Neural cell (in vitro differentiated cells): ENCODE measurements around the gene AHNAK. TPM values are rescaled to one million over a fixed set of nuclear protein-coding genes. Genes with fewer than 3 reads are reported as not detected.

Experiments
- H2AFZ ChIP-seq: fragments of 200-600, 300-800 bp; sonication (generic), shearing (Covaris generic); 2 replicates; pipeline ENCODE4 v1.6.0; 2014; ENCODE audit warnings: low read depth, mild to moderate bottlenecking, antibody characterized with exemption, low read length, moderate library complexity
- H3F3A ChIP-seq: fragments of 200-600 bp; shearing (Covaris generic); 2 replicates; pipeline ENCODE4 v1.6.1; 2016; ENCODE audit warnings: mild to moderate bottlenecking, moderate library complexity, mixed read lengths, antibody characterized with exemption, low read length; ENCODE audit not compliant: insufficient read depth, poor library complexity, severe bottlenecking
- H3K27ac ChIP-seq: fragments of 200-600, 300-800 bp; sonication (generic), shearing (Covaris generic); 2 replicates; pipeline ENCODE4 v1.5.1; 2014; ENCODE audit warnings: mild to moderate bottlenecking, low read length, moderate library complexity
- H3K27me3 ChIP-seq: fragments of 300-800, 200-600 bp; sonication (generic), shearing (Covaris generic); 2 replicates; pipeline ENCODE4 v1.6.0; 2014; ENCODE audit warnings: mild to moderate bottlenecking, low read depth, low read length, moderate library complexity; ENCODE audit not compliant: insufficient read depth
- H3K36me3 ChIP-seq: fragments of 300-800, 200-600 bp; sonication (generic), shearing (Covaris generic); 2 replicates; pipeline ENCODE4 v1.5.1; 2014; ENCODE audit warnings: mild to moderate bottlenecking, antibody characterized with exemption, low read length, moderate library complexity; ENCODE audit not compliant: insufficient read depth
- H3K4me2 ChIP-seq: fragments of 300-800, 200-600 bp; sonication (generic), shearing (Covaris generic); 2 replicates; pipeline ENCODE4 v1.6.0; 2014; ENCODE audit warnings: mild to moderate bottlenecking, low read length
- H3K4me3 ChIP-seq: fragments of 300-800, 200-600 bp; sonication (generic), shearing (Covaris generic); 2 replicates; pipeline ENCODE4 v1.5.1; 2014; ENCODE audit warnings: mild to moderate bottlenecking, low read length, moderate library complexity
- H3K79me2 ChIP-seq: fragments of 200-600 bp; shearing (Covaris generic); replicated peaks from 2 replicates; pipeline ENCODE4 v1.6.0; 2014; ENCODE audit warnings: mild to moderate bottlenecking, low read length, moderate library complexity; ENCODE audit not compliant: insufficient read depth
- H3K9ac ChIP-seq: fragments of 300-800, 200-600 bp; sonication (generic), shearing (Covaris generic); 2 replicates; pipeline ENCODE4 v1.6.1; 2016; ENCODE audit warnings: mild to moderate bottlenecking, low read length, mixed read lengths
- H3K9me2 ChIP-seq: fragments of 200-600 bp; shearing (Covaris generic); 2 replicates; pipeline ENCODE4 v1.6.1; 2016; ENCODE audit warnings: mild to moderate bottlenecking, low read length, mixed read lengths; ENCODE audit not compliant: insufficient read depth
- H3K9me3 ChIP-seq: fragments of 200-600, 300-800 bp; sonication (generic), shearing (Covaris generic); 2 replicates; pipeline ENCODE4 v1.6.1; 2016; ENCODE audit warnings: mild to moderate bottlenecking, mixed run types, low read length, moderate library complexity, mixed read lengths
- H4K20me1 ChIP-seq: fragments of 200-600 bp; shearing (Covaris generic); 2 replicates; pipeline ENCODE4 v1.6.1; 2016; ENCODE audit warnings: mild to moderate bottlenecking, mixed run types; ENCODE audit not compliant: insufficient read depth
- EP300 ChIP-seq: fragments of 450-650 bp; conservative IDR thresholded peaks from 2 replicates; pipeline ENCODE4 v1.6.1; 2014; ENCODE audit warnings: antibody characterized with exemption, mild to moderate bottlenecking, moderate library complexity; ENCODE audit not compliant: poor library complexity, severe bottlenecking
- EZH2 ChIP-seq: fragments of 200-600, 300-800 bp; shearing (Covaris generic), sonication (generic); IDR thresholded peaks from 2 replicates; pipeline ENCODE4 v1.6.1; 2014; ENCODE audit warnings: antibody characterized with exemption, low read length, borderline replicate concordance, mild to moderate bottlenecking; ENCODE audit not compliant: insufficient read depth, poor library complexity, severe bottlenecking
- MXI1 ChIP-seq: fragments of 450-650 bp; conservative IDR thresholded peaks from 2 replicates; pipeline ENCODE4 v1.6.1; 2014; ENCODE audit warnings: antibody characterized with exemption, mild to moderate bottlenecking; ENCODE audit not compliant: poor library complexity, severe bottlenecking
- POLR2AphosphoS5 ChIP-seq: IDR thresholded peaks from 2 replicates; pipeline ENCODE4 v1.6.1; 2012
- RAD21 ChIP-seq: fragments of 450-650 bp; conservative IDR thresholded peaks from 2 replicates; pipeline ENCODE4 v1.6.1; 2014; ENCODE audit warnings: antibody characterized with exemption, mild to moderate bottlenecking, moderate library complexity
- SMC3 ChIP-seq: fragments of 450-650 bp; conservative IDR thresholded peaks from 2 replicates; pipeline ENCODE4 v1.6.1; 2014; ENCODE audit warnings: antibody characterized with exemption, mild to moderate bottlenecking, moderate library complexity; ENCODE audit not compliant: poor library complexity
- TAF1 ChIP-seq: IDR thresholded peaks from 2 replicates; pipeline ENCODE4 v1.6.1; 2012; ENCODE audit warnings: low read depth
- polyA plus RNA-seq: library from polyadenylated mRNA; depleted of rRNA; stranded (reverse); fragments of >200 nt; gene quantifications from 2 replicates; pipeline ENCODE4 v1.2.3, GENCODE V29; 2014
- TF ChIP-seq, protein P1 (sequence below): fragments of 450-650 bp; IDR thresholded peaks from 2 replicates; pipeline ENCODE4 v1.5.1; 2014; ENCODE audit warnings: antibody characterized with exemption, mild to moderate bottlenecking, moderate library complexity; ENCODE audit not compliant: poor library complexity, severe bottlenecking
- TF ChIP-seq, protein P2 (sequence below): IDR thresholded peaks from 2 replicates; pipeline ENCODE4 v1.6.1; 2012; ENCODE audit warnings: borderline replicate concordance

AHNAK gene
- polyA plus RNA-seq, 1 donor from 2014 or later: 0.11 TPM

DNA sequence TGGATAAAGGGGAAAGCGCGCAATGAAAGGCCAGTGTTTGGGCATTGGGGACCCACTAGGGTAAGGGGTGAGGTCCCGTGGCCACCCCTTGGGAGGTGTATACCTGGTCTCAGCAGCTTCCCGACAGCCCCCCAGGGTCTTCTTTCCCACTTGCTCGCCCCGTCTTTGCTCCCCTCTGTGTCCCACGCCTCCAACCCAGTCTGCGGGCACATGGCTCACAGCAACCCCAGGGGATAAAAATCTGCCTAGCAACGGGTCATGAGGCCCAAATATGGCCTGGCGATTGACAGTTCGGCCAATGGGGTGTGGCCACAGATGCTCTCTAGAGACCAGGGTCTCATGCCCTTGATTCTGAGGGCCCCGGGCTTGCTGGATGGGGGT is 41.6 kb downstream of the AHNAK start:
- H3K79me2 ChIP-seq: no peaks in the 10 kb centered on the region
- TF ChIP-seq, protein P1, sequence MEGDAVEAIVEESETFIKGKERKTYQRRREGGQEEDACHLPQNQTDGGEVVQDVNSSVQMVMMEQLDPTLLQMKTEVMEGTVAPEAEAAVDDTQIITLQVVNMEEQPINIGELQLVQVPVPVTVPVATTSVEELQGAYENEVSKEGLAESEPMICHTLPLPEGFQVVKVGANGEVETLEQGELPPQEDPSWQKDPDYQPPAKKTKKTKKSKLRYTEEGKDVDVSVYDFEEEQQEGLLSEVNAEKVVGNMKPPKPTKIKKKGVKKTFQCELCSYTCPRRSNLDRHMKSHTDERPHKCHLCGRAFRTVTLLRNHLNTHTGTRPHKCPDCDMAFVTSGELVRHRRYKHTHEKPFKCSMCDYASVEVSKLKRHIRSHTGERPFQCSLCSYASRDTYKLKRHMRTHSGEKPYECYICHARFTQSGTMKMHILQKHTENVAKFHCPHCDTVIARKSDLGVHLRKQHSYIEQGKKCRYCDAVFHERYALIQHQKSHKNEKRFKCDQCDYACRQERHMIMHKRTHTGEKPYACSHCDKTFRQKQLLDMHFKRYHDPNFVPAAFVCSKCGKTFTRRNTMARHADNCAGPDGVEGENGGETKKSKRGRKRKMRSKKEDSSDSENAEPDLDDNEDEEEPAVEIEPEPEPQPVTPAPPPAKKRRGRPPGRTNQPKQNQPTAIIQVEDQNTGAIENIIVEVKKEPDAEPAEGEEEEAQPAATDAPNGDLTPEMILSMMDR: no peak
- no peak for TF ChIP-seq EP300
- TF ChIP-seq EZH2: no peak
- no peak for TF ChIP-seq TAF1
- TF ChIP-seq SMC3: no peak
- TF ChIP-seq MXI1: no peak
- no peak for TF ChIP-seq RAD21
- TF ChIP-seq, protein P2, sequence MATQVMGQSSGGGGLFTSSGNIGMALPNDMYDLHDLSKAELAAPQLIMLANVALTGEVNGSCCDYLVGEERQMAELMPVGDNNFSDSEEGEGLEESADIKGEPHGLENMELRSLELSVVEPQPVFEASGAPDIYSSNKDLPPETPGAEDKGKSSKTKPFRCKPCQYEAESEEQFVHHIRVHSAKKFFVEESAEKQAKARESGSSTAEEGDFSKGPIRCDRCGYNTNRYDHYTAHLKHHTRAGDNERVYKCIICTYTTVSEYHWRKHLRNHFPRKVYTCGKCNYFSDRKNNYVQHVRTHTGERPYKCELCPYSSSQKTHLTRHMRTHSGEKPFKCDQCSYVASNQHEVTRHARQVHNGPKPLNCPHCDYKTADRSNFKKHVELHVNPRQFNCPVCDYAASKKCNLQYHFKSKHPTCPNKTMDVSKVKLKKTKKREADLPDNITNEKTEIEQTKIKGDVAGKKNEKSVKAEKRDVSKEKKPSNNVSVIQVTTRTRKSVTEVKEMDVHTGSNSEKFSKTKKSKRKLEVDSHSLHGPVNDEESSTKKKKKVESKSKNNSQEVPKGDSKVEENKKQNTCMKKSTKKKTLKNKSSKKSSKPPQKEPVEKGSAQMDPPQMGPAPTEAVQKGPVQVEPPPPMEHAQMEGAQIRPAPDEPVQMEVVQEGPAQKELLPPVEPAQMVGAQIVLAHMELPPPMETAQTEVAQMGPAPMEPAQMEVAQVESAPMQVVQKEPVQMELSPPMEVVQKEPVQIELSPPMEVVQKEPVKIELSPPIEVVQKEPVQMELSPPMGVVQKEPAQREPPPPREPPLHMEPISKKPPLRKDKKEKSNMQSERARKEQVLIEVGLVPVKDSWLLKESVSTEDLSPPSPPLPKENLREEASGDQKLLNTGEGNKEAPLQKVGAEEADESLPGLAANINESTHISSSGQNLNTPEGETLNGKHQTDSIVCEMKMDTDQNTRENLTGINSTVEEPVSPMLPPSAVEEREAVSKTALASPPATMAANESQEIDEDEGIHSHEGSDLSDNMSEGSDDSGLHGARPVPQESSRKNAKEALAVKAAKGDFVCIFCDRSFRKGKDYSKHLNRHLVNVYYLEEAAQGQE: no peak
- TF ChIP-seq POLR2AphosphoS5: no peak
- no peaks in the 10 kb centered on the region for H3K9me2 ChIP-seq
- no peak overlapping the region for H3K4me3 ChIP-seq
- no peaks in the 10 kb centered on the region for H3K9me3 ChIP-seq
- H3K27ac ChIP-seq: no peak overlapping the region
- H4K20me1 ChIP-seq: no peaks in the 10 kb centered on the region
- no peak overlapping the region for H3K9ac ChIP-seq
- no peak overlapping the region for H2AFZ ChIP-seq
- peaks cover 10% of the 10 kb centered on the region for H3K27me3 ChIP-seq
- H3K4me2 ChIP-seq: no peak overlapping the region
- H3K36me3 ChIP-seq: no peaks in the 10 kb centered on the region
- no peaks in the 10 kb centered on the region for H3F3A ChIP-seq

DNA sequence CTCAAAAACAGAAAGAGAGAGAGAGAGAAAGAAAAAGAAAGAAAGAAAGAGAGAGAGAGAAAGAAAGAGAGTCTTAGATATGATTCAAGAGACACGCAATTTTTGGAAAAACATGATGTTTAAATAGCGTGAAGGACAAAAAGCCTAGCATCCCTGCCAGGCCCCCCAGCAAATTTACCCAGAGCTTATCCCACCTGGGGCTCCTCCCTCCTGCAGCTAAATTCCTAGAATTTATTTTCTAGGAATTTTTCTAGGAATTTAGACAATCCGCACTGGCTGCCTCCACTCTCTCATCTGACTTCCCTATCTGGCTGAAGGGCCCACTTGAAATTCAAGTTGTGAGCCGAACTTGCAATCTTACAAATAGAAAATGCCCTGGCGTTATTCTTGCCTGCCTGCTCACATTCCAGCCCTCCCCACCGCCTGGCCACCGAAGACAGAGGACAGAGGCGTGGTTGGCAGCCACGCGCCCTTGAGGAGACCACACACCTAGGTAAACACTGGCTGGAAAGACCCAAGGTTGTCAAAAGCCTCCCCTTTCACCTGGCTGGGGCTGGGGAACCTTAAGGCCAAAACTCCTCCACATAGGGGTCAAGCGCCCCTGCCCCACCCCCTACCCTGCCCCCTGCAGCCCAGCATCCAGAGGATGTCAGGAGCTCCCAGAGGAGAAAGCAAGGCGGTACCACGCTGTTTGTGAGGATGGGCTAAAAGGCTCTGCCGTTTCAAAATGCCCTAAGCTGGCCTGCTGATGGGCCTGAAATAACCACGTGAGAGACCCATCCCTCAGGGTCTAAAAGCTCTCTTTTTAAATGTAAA is 42.2 kb downstream of the AHNAK start:
- TF ChIP-seq, protein P2: no peak
- TF ChIP-seq POLR2AphosphoS5: no peak
- no peak for TF ChIP-seq TAF1
- no peaks in the 10 kb centered on the region for H3K79me2 ChIP-seq
- H3K9me3 ChIP-seq: no peaks in the 10 kb centered on the region
- no peak overlapping the region for H3K4me2 ChIP-seq
- H2AFZ ChIP-seq: no peak overlapping the region
- H3K27ac ChIP-seq: no peak overlapping the region
- H4K20me1 ChIP-seq: no peaks in the 10 kb centered on the region
- no peak overlapping the region for H3K9ac ChIP-seq
- no peak overlapping the region for H3K4me3 ChIP-seq
- H3K36me3 ChIP-seq: no peaks in the 10 kb centered on the region
- no peaks in the 10 kb centered on the region for H3K9me2 ChIP-seq
- H3K27me3 ChIP-seq: peaks cover 10% of the 10 kb centered on the region
- no peaks in the 10 kb centered on the region for H3F3A ChIP-seq
